Bone marrow (tissue), 2 donors: ENCODE results near the gene JAKMIP1.

Source experiments
- DNase-seq, 2 donors: peaks; one replicate each; lab custom pipeline; 2025; lab: John Stamatoyannopoulos, UW

The JAKMIP1 gene

GRCh38 chr4:6042293-6043063, 157.9 kb downstream of the JAKMIP1 start:
- no peak for DNase-seq

GRCh38 chr4:6041800-6042199, 158.5 kb downstream of the JAKMIP1 start:
- no peak for DNase-seq

DNA sequence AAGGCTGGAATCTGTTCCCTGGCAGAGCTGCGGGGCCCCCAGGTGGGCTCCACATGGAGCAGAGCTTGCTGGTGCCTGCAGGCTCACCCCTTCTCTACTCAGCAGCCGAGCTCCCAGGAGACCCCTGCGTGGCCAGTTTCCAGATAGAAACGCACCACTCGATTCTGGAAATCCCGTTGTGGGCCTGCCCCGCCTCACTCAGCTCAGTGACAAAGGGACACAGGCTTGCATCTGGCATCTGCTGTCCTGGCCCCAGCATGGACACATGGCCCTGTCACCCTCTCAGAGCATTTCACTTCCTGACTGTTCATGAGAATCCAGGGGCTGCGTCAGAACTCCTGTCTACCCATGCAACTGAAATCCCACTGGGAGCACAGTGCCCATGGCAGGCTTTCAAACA, 161.6 kb downstream of the JAKMIP1 start:
- DNase-seq, result no peak

- no peak for DNase-seq
Observed at GRCh38 chr4:6035786-6036185, 164.6 kb downstream of the JAKMIP1 start.

- DNase-seq, result no peak
Observed at GRCh38 chr4:6033381-6033780, 167.0 kb downstream of the JAKMIP1 start.

GRCh38 chr4:6032249-6033244, 167.8 kb downstream of the JAKMIP1 start:
- no peak for DNase-seq

GRCh38 chr4:6031846-6032245, 168.5 kb downstream of the JAKMIP1 start:
- DNase-seq, result no peak

DNA sequence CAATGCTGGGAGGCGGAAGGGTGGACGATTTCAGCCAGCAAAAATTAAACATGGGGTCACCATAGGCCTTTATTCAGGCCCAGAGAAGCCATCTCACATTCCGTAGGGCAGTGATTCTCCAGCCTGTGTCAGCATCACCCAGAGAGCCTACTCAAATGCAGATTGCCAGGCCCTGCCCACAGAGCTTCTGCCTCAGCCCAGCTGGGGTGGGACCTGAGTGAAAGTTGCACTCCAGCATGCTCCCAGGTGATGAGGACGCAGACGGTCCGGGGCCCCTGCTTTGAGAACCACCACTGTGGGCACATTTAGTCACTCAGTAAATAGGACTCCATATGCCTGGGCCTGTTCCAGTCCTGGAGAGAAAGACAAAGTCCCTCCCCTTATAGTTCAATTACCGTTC, 169.7 kb downstream of the JAKMIP1 start:
- DNase-seq, result no peak

GRCh38 chr4:6029254-6029653, 171.1 kb downstream of the JAKMIP1 start:
- DNase-seq, result no peak

- DNase-seq, result no peak
Observed at GRCh38 chr4:6028168-6028567, 172.2 kb downstream of the JAKMIP1 start.

GRCh38 chr4:6027392-6027791, 173.0 kb downstream of the JAKMIP1 start:
- no peak for DNase-seq

DNA sequence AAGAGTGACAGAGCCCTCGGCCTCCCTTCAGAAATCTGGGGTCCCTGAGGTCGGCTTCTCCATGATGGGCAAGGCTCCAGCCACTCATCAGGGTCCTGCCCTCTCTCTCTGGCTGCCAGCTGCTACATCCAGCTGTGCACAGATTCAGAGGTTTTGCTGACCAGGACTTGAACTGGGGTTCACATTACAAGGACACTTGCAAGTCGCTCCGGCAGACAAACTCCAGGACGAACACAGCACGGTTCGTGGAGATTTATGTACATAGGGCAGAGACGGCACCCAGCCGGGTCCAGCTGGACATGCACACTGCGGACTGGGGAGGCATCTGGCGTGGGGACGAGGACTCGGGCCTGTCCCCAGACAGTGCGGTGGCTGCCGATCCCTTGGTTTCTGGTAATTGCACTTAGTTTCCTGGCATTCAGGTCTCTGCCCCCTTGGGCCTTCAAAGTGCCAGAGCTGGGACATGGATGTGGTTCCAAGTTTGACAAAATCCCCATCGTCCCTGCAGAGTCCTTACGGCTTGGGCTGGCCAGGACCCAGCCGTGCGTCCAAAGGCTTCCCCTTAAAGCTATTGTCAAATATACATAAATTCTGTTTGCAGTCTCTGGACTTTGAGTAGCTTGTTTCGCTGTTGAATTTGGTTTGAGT, 175.9 kb downstream of the JAKMIP1 start:
- DNase-seq, result no peak

DNA sequence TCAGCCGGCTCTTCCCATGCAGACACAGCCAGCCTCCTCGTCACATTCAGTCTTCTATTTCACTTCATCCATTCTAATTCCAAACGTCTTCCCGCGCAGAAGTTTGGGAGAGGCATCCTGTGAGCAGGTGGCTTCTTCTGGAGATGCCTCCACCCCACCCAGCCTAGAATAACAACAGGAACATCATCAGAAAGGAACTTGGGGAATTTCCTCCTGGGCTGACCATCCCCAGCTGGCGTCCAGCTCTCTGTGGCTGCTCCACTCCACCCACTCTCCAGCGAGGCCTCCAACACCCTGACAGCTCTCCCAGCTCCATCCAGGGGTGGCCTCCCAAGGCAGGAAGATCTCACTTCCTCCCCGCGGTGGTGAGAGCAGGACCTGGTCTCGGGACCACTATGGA, 176.6 kb downstream of the JAKMIP1 start:
- DNase-seq, result no peak

DNA sequence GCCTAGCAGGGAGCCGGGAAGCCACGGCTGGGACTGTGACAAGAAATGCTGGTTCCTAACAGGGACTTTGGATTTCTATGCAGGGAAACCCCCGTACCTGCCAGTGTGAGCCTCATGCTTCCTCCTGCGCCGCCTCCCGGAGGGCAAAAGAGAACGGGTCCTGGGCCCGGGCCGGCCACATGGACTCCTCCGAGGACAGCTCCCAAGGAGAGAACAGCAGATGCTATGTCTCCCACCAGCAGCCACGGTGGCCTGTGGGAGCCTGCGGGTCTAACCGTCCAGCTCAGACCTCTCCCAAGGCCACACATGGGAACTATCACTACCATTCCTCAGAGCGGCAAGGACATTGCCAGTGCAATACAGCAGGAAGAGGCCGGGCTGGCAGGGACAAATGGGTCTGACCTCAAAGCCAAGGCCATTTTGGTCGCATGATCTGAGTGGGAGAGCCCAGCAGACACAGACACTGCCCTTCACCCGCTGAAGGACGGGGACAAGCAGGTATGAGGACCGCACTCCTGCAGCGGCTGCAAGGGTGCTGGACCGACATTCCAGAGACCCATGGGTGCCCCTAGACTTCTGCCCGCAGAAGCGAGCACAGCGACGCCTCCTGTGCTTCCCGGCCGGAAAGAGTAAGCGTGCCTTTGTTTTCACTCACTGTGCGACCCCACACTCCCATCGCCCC, 177.6 kb downstream of the JAKMIP1 start:
- DNase-seq, result no peak

- DNase-seq, result no peak
Observed at GRCh38 chr4:6021831-6022606, 178.3 kb downstream of the JAKMIP1 start.

DNA sequence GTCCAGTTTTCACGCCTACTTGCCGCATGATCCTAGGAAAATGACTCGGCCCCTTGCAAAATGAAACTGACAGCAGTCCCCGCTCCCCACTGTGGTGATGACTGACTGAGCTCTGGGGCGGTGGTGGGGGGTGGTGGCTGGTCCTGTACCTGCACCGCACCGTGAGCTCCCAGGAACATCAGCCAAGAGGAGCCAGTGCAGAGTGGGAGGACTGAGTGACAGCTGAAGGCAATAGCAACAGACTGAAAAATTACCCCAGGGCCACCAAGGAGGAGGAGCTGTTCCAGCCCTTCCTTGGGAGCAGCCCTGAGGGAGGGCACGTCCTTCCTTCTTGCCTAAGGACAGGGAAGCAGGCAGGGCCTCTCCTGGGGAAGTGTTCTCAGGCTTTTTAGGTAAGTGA, 179.7 kb downstream of the JAKMIP1 start:
- no peak for DNase-seq

GRCh38 chr4:6019316-6020263, 180.8 kb downstream of the JAKMIP1 start:
- DNase-seq, result no peak

DNA sequence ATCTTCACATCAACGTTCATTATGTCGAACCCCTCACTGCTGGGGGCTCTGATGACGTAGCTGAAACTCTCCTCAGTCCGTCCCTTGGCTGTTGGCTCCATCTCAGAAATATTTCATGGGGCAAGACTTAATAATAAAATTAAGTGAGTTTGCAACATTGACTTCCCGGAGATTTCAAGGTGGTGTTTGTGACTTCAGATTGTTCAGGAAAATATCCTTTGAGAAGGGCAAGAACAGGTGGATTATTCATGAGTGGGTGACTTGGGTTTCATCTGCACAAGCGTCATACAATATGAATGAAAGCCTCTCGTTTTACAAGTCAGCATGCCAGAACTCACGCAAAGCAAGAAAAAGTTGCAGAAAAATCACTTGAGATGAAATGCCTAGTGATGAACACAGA, 182.0 kb downstream of the JAKMIP1 start, which contains the start of gene C4orf50:
C4orf50 (minus strand) TSS at position 101 of the 400 bp plus-strand sequence.
- no peak for DNase-seq

- no peak for DNase-seq
Observed at GRCh38 chr4:6017800-6018199, 182.5 kb downstream of the JAKMIP1 start.

- no peak for DNase-seq
Observed at GRCh38 chr4:6017030-6017429, 183.3 kb downstream of the JAKMIP1 start.
